GM18873 (cell line): ENCODE data around the gene CYP4X1.
"Not testable (repeated sequence)": the region's sequence is repeated elsewhere in the genome, so short reads cannot be mapped to it uniquely, and the experiment has no call there.

Source experiments
- ATAC-seq: cut with Tn5 transposase; IDR thresholded peaks from one replicate; pipeline ENCODE4 v1.9.1; 2021; ENCODE audit warnings: mild to moderate bottlenecking, moderate library complexity, moderate number of reproducible peaks; ENCODE audit not compliant: unreplicated experiment, low FRiP score

The CYP4X1 gene

GRCh38 chr1:47067097-47067594 lies 43.7 kb downstream of the CYP4X1 start, which contains the start of gene CYP4Z1:
TSS of gene CYP4Z1 (plus strand) at chr1:47067231. CDS start at chr1:47067491, 260 bp downstream.
- ATAC-seq, result no peak

GRCh38 chr1:47069080-47069479 lies 45.6 kb downstream of the CYP4X1 start:
- not testable (repeated sequence) for ATAC-seq

GRCh38 chr1:47069509-47069908 lies 46.0 kb downstream of the CYP4X1 start:
- ATAC-seq, result not testable (repeated sequence)

- not testable (repeated sequence) for ATAC-seq
Observed at GRCh38 chr1:47089356-47089755, 65.9 kb downstream of the CYP4X1 start.

GRCh38 chr1:47091476-47091875 lies 68.0 kb downstream of the CYP4X1 start:
- not testable (repeated sequence) for ATAC-seq
